ENCODE data around the gene LMF2. TPM values are rescaled to one million over a fixed set of nuclear protein-coding genes. Genes with fewer than 3 reads are reported as not detected.

The LMF2 gene
- total and polyA plus RNA-seq, 2 of the 8 experiments (the other 6 are each of a cell fraction or from before 2014, with no cell fraction given) = 34.3 to 62.9 TPM

DNA sequence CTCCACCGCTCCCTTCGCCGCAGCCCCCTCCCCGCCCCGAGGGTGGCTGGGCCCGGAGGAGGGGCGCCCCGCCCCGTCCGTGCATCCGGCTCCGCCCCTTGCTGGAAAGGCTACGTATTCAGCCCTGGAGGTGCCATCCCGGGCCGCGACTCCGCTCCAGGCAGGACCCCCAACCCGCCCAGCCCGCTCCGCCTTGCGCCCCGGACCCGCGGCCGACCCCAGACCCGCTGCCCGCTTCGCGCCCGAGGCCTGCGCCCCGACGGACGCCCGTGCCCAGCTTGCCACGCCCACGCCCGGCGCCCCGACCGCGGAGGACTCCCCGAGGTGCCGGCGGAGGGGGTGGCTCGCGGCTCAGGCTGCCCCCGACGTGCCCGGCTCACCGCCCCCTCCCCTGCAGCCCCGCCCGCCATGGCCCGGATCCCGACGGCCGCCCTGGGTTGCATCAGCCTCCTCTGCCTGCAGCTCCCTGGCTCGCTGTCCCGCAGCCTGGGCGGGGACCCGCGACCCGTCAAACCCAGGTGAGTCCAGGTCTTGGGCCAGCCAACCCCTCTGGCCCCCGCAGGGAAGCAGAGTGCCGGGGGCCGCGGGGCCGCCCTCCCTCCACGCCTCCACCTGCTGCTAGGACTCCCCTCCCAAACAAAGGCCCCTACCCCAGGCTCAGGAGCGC lies 25.9 kb downstream of the LMF2 start, which contains the start of gene ADM2:
Gene ADM2, plus strand, starts transcription at position 104 of the 667 bp plus-strand sequence. Its CDS starts 305 bp downstream, at position 409.
- Histone ChIP-seq H4K91ac (replicated peaks; ENCODE audit: insufficient read length, low read length) (peak within 1 kb of the TSS; percentile 74), H3K79me1 (ENCODE audit: low read depth, low read length) (no peaks in the 10 kb centered on the region), H3K9me3 (ENCODE audit: insufficient read depth in 2 of 2, low read depth in 1 of 2, low read length in 1 of 2) (no peaks in the 10 kb centered on the region), H3K4me3 (ENCODE audit: extremely low read depth in 1 of 4, insufficient read depth in 2 of 4, low read depth in 3 of 4, low read length in 4 of 4) (peak within 1 kb of the TSS; percentile 50 to 74 (median 58)), H2BK5ac (ENCODE audit: low read depth, low read length) (peak within 1 kb of the TSS; percentile 44; the same call in 1 of the 2 replicates), H3K56ac (replicated peaks; ENCODE audit: insufficient read length, low read depth, low read length) (peak within 1 kb of the TSS; percentile 30), H3K23ac (ENCODE audit: insufficient read length) (no peak within 1 kb of the TSS), H3K79me2 (ENCODE audit: control insufficient read depth in 1 of 2, insufficient read depth in 2 of 2, low read length in 2 of 2) (no peaks in the 10 kb centered on the region), H2AK5ac (ENCODE audit: low read depth, low read length) (no peak within 1 kb of the TSS), H2BK20ac (ENCODE audit: low read length) (peak within 1 kb of the TSS; percentile 34; the same call in 1 of the 2 replicates), H3K23me2 (ENCODE audit: low read depth, low read length) (peaks cover 4% of the 10 kb centered on the region; the same call in 1 of the 2 replicates), H3K4me1 (replicated peaks in 1 of 4; ENCODE audit: control insufficient read depth in 3 of 4, insufficient read depth in 4 of 4, low read length in 3 of 4) (peaks cover 0 to 5% (median 0%) of the 10 kb centered on the region in 4 experiments; a peak in 3 of 7 replicates), H2BK12ac (ENCODE audit: low read depth, low read length) (peak within 1 kb of the TSS; percentile 81; the same call in 1 of the 2 replicates), H3K4me2 (ENCODE audit: insufficient read depth in 1 of 2, low read depth in 2 of 2, low read length in 2 of 2) (peak within 1 kb of the TSS; percentile 44 to 74), H2BK120ac (replicated peaks; ENCODE audit: low read depth, low read length) (no peak within 1 kb of the TSS), H3K14ac (ENCODE audit: insufficient read length) (no peak within 1 kb of the TSS), H4K8ac (ENCODE audit: extremely low read depth, insufficient read depth, low read length) (peak within 1 kb of the TSS; percentile 80), H2BK15ac (ENCODE audit: low read length) (no peak within 1 kb of the TSS), H3K27me3 (replicated peaks in 1 of 4; ENCODE audit: control insufficient read depth in 3 of 4, extremely low read depth in 1 of 4, insufficient read depth in 3 of 4, low read length in 3 of 4) (peaks cover 1 to 22% (median 13%) of the 10 kb centered on the region in 4 experiments; a peak in 6 of 7 replicates), H2AFZ (ENCODE audit: low read length) (no peak within 1 kb of the TSS), H4K20me1 (replicated peaks in 1 of 2; ENCODE audit: control insufficient read depth in 1 of 2, insufficient read depth in 2 of 2, low read length in 2 of 2) (peaks cover 0 to 3% of the 10 kb centered on the region in 2 experiments), H3K4ac (replicated peaks; ENCODE audit: insufficient read length, low read depth, low read length) (peak within 1 kb of the TSS; percentile 53), H3K9ac (replicated peaks in 1 of 4; ENCODE audit: extremely low read depth in 1 of 4, low read depth in 3 of 4, low read length in 3 of 4) (peak within 1 kb of the TSS; percentile 44 to 72 (median 60); a peak in 6 of 7 replicates), H3K36me3 (ENCODE audit: control insufficient read depth in 2 of 4, insufficient read depth in 4 of 4, low read length in 3 of 4) (0 out of 8 replicates have a peak, but pooled peaks cover 0 to 2% (median 0%) of the 10 kb centered on the region in 4 experiments), H4K5ac (ENCODE audit: insufficient read length, low read depth, low read length) (peak within 1 kb of the TSS; percentile 53), H3K27ac (ENCODE audit: low read depth, low read length) (no peak within 1 kb of the TSS), H3K18ac (ENCODE audit: extremely low read depth, low read length) (peak within 1 kb of the TSS; percentile 60)
- 0% methylated on average over 2 of the region's 70 CpGs; no CpG with 5 or more reads in 1 of the 2 experiments for WGBS, 2 experiments (ENCODE audit: extremely low coverage in 1 of 2, insufficient coverage in 1 of 2, insufficient read length in 1 of 2, insufficient replicate concordance in 2 of 2, low coverage in 1 of 2, low lambda C conversion rate in 2 of 2, missing lambda C conversion rate in 1 of 2)
- peak in 1 of 2 experiments; percentile 89 for DNase-seq (ENCODE audit: low read depth in 1 of 2, low spot score in 2 of 2)
- POLR2A ChIA-PET (ENCODE audit: partially characterized antibody) = interaction anchor here (0.7 to 2.1 kb wide), 8 partner anchors 8 to 44 kb away, joined by 3 to 16 read pairs (median 3); partner anchors contain the start of gene SCO2
- CTCF ChIA-PET (ENCODE audit: partially characterized antibody) = interaction anchor here (1.0 to 1.3 kb wide), 2 partner anchors 16 to 214 kb away, joined by 3 to 5 read pairs; no protein-coding TSS in a partner anchor
- FAIRE-seq = no peak
- TF ChIP-seq EGR1 (IDR thresholded peaks at IDR 0.05; ENCODE audit: borderline replicate concordance, low read depth, low read length) (peak; percentile 31; the same call in 1 of the 2 replicates), CEBPB (IDR thresholded peaks at IDR 0.05; ENCODE audit: low read depth, low read length) (peak; percentile 16; the same call in 1 of the 2 replicates), ASH2L (IDR thresholded peaks at IDR 0.05; ENCODE audit: low read length) (no peak), TAF1 (IDR thresholded peaks at IDR 0.05; ENCODE audit: low read depth, low read length) (peak; percentile 42; the same call in 1 of the 2 replicates), BACH1 (IDR thresholded peaks at IDR 0.05; ENCODE audit: low read length) (no peak), TBP (IDR thresholded peaks at IDR 0.05; ENCODE audit: low read depth, low read length) (peak; percentile 50; the same call in 1 of the 2 replicates), GTF2F1 (IDR thresholded peaks at IDR 0.05; ENCODE audit: borderline replicate concordance, low read depth, low read length) (no peak), GABPA (IDR thresholded peaks at IDR 0.05; ENCODE audit: borderline replicate concordance, insufficient read depth, low read length) (0 out of 2 replicates have a peak, but pooled peaks have one; percentile 46), PHF8 (conservative IDR thresholded peaks at IDR 0.05; ENCODE audit: low read depth, low read length) (0 out of 2 replicates have a peak, but pooled peaks have one; percentile 42)
- TF ChIP-seq, protein P1, sequence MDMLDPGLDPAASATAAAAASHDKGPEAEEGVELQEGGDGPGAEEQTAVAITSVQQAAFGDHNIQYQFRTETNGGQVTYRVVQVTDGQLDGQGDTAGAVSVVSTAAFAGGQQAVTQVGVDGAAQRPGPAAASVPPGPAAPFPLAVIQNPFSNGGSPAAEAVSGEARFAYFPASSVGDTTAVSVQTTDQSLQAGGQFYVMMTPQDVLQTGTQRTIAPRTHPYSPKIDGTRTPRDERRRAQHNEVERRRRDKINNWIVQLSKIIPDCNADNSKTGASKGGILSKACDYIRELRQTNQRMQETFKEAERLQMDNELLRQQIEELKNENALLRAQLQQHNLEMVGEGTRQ (IDR thresholded peaks at IDR 0.05; ENCODE audit: low read length) = no peak

Measured in H1 (cell line).